ENCODE measurements around the gene PPM1D. TPM values are rescaled to one million over a fixed set of nuclear protein-coding genes. Genes with fewer than 3 reads are reported as not detected.
A peak's percentile ranks its signal among the peaks of the same experiment; 100 is the strongest.

The PPM1D gene
- total and polyA plus RNA-seq, 8 donors = 2.2 to 42.0 (median 5.3) TPM

DNA sequence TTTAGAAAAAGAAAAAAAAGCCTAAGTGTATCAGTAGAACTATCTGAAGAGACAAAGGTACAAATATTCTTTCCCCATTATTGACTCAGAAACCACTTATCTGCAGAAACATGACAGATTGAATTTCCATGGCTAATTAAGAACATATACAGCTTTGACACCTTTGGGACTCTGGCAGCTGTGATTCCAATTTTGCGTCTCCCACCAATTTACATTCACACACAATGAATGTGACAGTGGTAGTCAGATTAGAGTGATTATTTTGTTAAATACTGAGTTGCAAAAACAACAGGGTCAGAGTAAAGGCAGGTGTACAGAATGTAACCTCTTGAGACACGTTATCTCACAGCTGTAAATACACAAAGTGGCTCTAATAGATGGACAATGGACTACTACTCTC is 5.3 kb upstream of the PPM1D start:
- Histone ChIP-seq H3K27ac (no peak overlapping the region), H3K9me3 (no peaks in the 10 kb centered on the region), H3K4me1 (peaks cover 0 to 17% (median 7%) of the 10 kb centered on the region in 4 donors), H3K27me3 (no peaks in the 10 kb centered on the region), H3K4me3 (no peak overlapping the region), H3K36me3 (no peaks in the 10 kb centered on the region)
- intact Hi-C loops (cut with DNase I; ENCODE audit: low total_unique reads) = no loop called here
- no peak for TF ChIP-seq POLR2AphosphoS5 (IDR thresholded peaks at IDR 0.05)
- TF ChIP-seq POLR2A (IDR thresholded peaks at IDR 0.05) = no peak
- TF ChIP-seq, protein P1, sequence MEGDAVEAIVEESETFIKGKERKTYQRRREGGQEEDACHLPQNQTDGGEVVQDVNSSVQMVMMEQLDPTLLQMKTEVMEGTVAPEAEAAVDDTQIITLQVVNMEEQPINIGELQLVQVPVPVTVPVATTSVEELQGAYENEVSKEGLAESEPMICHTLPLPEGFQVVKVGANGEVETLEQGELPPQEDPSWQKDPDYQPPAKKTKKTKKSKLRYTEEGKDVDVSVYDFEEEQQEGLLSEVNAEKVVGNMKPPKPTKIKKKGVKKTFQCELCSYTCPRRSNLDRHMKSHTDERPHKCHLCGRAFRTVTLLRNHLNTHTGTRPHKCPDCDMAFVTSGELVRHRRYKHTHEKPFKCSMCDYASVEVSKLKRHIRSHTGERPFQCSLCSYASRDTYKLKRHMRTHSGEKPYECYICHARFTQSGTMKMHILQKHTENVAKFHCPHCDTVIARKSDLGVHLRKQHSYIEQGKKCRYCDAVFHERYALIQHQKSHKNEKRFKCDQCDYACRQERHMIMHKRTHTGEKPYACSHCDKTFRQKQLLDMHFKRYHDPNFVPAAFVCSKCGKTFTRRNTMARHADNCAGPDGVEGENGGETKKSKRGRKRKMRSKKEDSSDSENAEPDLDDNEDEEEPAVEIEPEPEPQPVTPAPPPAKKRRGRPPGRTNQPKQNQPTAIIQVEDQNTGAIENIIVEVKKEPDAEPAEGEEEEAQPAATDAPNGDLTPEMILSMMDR (IDR thresholded peaks at IDR 0.05) = no peak
- no peak for TF ChIP-seq EP300 (IDR thresholded peaks at IDR 0.05)
- DNase-seq = no peak
- 91 to 96% (median 94%) methylated on average over 2 of the region's 2 CpGs for WGBS, 5 donors

DNA sequence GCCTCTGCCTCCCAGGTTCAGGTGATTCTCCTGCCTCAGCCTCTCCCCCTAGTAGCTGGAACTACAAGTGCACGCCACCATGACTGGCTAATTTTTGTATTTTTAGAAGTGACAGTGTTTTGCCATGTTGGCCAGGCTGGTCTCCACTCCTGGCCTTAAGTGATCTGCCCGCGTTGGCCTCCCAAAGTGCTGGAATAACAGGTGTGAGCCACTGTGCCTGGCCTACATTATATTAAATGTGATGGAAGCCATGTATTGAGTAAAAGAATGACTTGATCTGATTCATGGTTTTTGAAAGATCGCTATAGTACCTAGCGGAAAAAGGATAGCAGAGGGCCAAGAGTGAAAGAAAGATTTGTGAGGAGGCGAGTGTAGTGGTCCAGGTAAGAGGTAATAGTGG is 2.7 kb upstream of the PPM1D start:
- TF ChIP-seq POLR2AphosphoS5 (IDR thresholded peaks at IDR 0.05) (no peak), EP300 (IDR thresholded peaks at IDR 0.05) (no peak), POLR2A (IDR thresholded peaks at IDR 0.05) (no peak)
- TF ChIP-seq, protein P1 (IDR thresholded peaks at IDR 0.05) = no peak
- Histone ChIP-seq H3K9me3 (no peaks in the 10 kb centered on the region), H3K36me3 (no peaks in the 10 kb centered on the region), H3K4me3 (no peak overlapping the region), H3K27me3 (no peaks in the 10 kb centered on the region), H3K4me1 (peaks cover 0 to 19% (median 8%) of the 10 kb centered on the region in 4 donors), H3K27ac (no peak overlapping the region)
- intact Hi-C loops (cut with DNase I; ENCODE audit: low total_unique reads) = no loop called here
- 98 to 99% (median 98%) methylated on average over 6 of the region's 6 CpGs for WGBS, 5 donors
- no peak for DNase-seq

DNA sequence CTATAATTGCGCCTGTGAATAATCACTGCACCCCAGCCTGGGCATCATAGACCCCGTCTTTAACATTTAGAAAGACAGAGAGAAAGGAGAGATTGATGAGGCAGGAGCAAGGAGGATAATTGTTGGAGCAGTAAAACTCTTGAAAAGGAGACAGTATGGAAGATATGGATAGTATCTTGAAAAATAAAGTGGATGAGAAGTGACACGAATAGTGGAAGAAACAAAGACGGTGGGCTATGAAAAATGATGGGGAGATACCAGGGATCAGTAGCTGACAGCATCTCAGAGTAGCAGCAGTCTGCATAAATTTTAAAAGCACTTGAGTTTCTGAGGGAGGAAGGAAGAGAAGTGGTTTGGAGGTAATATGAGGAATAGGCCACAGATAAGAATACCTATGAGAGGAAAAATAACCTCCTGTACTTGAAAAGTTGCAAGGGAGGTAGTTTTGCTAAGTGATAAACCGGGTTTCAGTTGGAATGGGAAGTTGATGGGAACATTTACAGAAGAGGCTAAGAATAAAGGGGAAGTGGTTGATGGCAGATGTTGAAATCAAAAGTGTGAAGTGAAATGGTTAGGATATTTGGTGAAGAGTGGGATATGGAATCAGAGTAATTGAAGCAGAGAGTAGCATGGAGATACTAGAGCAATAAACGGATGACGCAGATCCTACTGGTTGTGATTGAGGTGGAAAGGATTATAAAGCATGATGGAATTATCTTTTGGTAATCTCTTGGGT is 1.8 kb upstream of the PPM1D start:
- intact Hi-C loops (cut with DNase I; ENCODE audit: low total_unique reads) = no loop called here

DNA sequence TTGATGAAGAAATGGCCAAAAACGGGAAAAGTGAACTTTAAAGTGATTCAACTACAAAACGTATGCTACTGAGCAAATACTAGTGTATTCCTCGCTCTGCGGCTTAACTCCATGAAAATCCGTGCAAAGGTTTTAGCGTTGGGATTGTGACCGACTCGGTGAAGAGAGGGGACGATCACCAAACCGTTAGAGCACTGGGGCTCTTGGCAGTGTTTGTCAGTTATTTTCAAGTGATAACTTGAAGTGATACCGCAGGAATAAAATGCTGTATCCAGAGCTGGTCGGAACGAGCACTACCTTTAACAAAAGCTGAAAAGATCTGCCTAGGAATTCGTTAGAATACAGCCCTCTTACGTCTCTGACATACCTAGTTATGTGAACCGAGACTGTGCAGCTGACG is 773 bp upstream of the PPM1D start:
- H3K27me3 ChIP-seq = no peaks in the 10 kb centered on the region
- no peak for DNase-seq
- H3K4me3 ChIP-seq = peak overlapping the region; percentile 89 to 99 (median 96)
- 0 to 2% (median 1%) methylated on average over 17 of the region's 17 CpGs for WGBS, 5 donors
- intact Hi-C loops (cut with DNase I; ENCODE audit: low total_unique reads) = no loop called here
- no peaks in the 10 kb centered on the region for H3K36me3 ChIP-seq
- H3K27ac ChIP-seq = peak overlapping the region; percentile 92 to 98 (median 98)
- H3K9me3 ChIP-seq = no peaks in the 10 kb centered on the region
- TF ChIP-seq, protein P1 (IDR thresholded peaks at IDR 0.05) = no peak
- TF ChIP-seq POLR2AphosphoS5 (IDR thresholded peaks at IDR 0.05) = no peak
- TF ChIP-seq EP300 (IDR thresholded peaks at IDR 0.05) = no peak
- TF ChIP-seq POLR2A (IDR thresholded peaks at IDR 0.05) = no peak
- H3K4me1 ChIP-seq = peaks cover under 1 to 38% (median 18%) of the 10 kb centered on the region in 4 donors

More for the DNA sequence above, 1.8 kb upstream of the PPM1D start:
- no peaks in the 10 kb centered on the region for H3K36me3 ChIP-seq
- H3K27me3 ChIP-seq = no peaks in the 10 kb centered on the region
- H3K4me3 ChIP-seq = no peak overlapping the region
- no peak for TF ChIP-seq POLR2A (IDR thresholded peaks at IDR 0.05)
- no peak for TF ChIP-seq EP300 (IDR thresholded peaks at IDR 0.05)
- TF ChIP-seq POLR2AphosphoS5 (IDR thresholded peaks at IDR 0.05) = no peak
- TF ChIP-seq, protein P1 (IDR thresholded peaks at IDR 0.05) = no peak
- DNase-seq = no peak
- 84 to 93% (median 87%) methylated on average over 7 of the region's 7 CpGs for WGBS, 5 donors
- peak overlapping the region in 2 of 5 donors; percentile 98 for H3K27ac ChIP-seq
- H3K9me3 ChIP-seq = no peaks in the 10 kb centered on the region
- peaks cover 0 to 27% (median 13%) of the 10 kb centered on the region in 4 donors for H3K4me1 ChIP-seq
